ENCODE results near the gene COX8C. TPM values are rescaled to one million over a fixed set of nuclear protein-coding genes. Genes with fewer than 3 reads are reported as not detected.

COX8C gene
- total and polyA plus RNA-seq, 2 of the 8 experiments (the other 6 are each of a cell fraction or from before 2014, with no cell fraction given): not detected

GRCh38 chr14:93343797-93344196, 3.2 kb upstream of the COX8C start (continued):
- TF ChIP-seq, protein P1, sequence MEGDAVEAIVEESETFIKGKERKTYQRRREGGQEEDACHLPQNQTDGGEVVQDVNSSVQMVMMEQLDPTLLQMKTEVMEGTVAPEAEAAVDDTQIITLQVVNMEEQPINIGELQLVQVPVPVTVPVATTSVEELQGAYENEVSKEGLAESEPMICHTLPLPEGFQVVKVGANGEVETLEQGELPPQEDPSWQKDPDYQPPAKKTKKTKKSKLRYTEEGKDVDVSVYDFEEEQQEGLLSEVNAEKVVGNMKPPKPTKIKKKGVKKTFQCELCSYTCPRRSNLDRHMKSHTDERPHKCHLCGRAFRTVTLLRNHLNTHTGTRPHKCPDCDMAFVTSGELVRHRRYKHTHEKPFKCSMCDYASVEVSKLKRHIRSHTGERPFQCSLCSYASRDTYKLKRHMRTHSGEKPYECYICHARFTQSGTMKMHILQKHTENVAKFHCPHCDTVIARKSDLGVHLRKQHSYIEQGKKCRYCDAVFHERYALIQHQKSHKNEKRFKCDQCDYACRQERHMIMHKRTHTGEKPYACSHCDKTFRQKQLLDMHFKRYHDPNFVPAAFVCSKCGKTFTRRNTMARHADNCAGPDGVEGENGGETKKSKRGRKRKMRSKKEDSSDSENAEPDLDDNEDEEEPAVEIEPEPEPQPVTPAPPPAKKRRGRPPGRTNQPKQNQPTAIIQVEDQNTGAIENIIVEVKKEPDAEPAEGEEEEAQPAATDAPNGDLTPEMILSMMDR (IDR thresholded peaks at IDR 0.05; ENCODE audit: control extremely low read depth in 1 of 3, insufficient read depth in 1 of 3, low read depth in 1 of 3, low read length in 3 of 3): no peak
- TF ChIP-seq PHF8 (conservative IDR thresholded peaks at IDR 0.05; ENCODE audit: low read depth, low read length) (no peak), RBBP5 (IDR thresholded peaks at IDR 0.05; ENCODE audit: borderline replicate concordance, low read depth, low read length) (no peak), POLR2AphosphoS5 (IDR thresholded peaks at IDR 0.05; ENCODE audit: low read depth, low read length) (no peak), E2F6 (IDR thresholded peaks at IDR 0.05) (no peak), SAP30 (IDR thresholded peaks at IDR 0.05; ENCODE audit: insufficient read depth, insufficient replicate concordance, low read length) (no peak), TBP (IDR thresholded peaks at IDR 0.05; ENCODE audit: low read depth, low read length) (no peak), NRF1 (IDR thresholded peaks at IDR 0.05; ENCODE audit: low read depth, low read length) (no peak), MAFK (IDR thresholded peaks at IDR 0.05; ENCODE audit: low read depth, low read length) (no peak)
- TF ChIP-seq, protein P2, sequence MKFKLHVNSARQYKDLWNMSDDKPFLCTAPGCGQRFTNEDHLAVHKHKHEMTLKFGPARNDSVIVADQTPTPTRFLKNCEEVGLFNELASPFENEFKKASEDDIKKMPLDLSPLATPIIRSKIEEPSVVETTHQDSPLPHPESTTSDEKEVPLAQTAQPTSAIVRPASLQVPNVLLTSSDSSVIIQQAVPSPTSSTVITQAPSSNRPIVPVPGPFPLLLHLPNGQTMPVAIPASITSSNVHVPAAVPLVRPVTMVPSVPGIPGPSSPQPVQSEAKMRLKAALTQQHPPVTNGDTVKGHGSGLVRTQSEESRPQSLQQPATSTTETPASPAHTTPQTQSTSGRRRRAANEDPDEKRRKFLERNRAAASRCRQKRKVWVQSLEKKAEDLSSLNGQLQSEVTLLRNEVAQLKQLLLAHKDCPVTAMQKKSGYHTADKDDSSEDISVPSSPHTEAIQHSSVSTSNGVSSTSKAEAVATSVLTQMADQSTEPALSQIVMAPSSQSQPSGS (IDR thresholded peaks at IDR 0.05; ENCODE audit: low read length): no peak

All from H1 (cell line).